GM12878 (cell line): ENCODE data around the gene JDP2. TPM values are rescaled to one million over a fixed set of nuclear protein-coding genes. Genes with fewer than 3 reads are reported as not detected.
A peak's percentile ranks its signal among the peaks of the same experiment; 100 is the strongest.

Experiments used
- ATF2 ChIP-seq: IDR thresholded peaks from 2 replicates; pipeline ENCODE4 v1.6.1; 2012; ENCODE audit warnings: low read length, inconsistent platforms
- BRCA1 ChIP-seq: IDR thresholded peaks from 2 replicates; pipeline ENCODE4 v1.6.1; 2011; ENCODE audit warnings: low read depth, low read length, improper control_type of control experiment
- CBFB ChIP-seq: IDR thresholded peaks from 2 replicates; pipeline ENCODE4 v1.6.1; 2016; ENCODE audit warnings: antibody characterized with exemption, low read depth
- CBX5 ChIP-seq: sonication (generic); IDR thresholded peaks from 2 replicates; pipeline ENCODE4 v1.6.1; 2016; ENCODE audit warnings: low read depth, moderate library complexity, mild to moderate bottlenecking, inconsistent platforms
- CREB1 ChIP-seq: IDR thresholded peaks from 2 replicates; pipeline ENCODE4 v1.6.1; 2012; ENCODE audit warnings: low read depth, mild to moderate bottlenecking, inconsistent platforms
- EED ChIP-seq: sonication (generic); IDR thresholded peaks from 2 replicates; pipeline ENCODE4 v1.6.1; 2016; ENCODE audit warnings: antibody characterized with exemption, low read depth
- MEF2B ChIP-seq: fragments of 450-650 bp; IDR thresholded peaks from 2 replicates; pipeline ENCODE4 v1.6.1; 2018; ENCODE audit warnings: mild to moderate bottlenecking, moderate library complexity; ENCODE audit not compliant: partially characterized antibody, poor library complexity, severe bottlenecking
- MLLT1 ChIP-seq: fragments of 450-650 bp; IDR thresholded peaks from 2 replicates; pipeline ENCODE4 v1.6.1; 2016; ENCODE audit warnings: mild to moderate bottlenecking
- MTA2 ChIP-seq: fragments of 450-650 bp; IDR thresholded peaks from 2 replicates; pipeline ENCODE4 v1.6.1; 2016; ENCODE audit warnings: low read depth, mild to moderate bottlenecking, moderate library complexity
- NBN ChIP-seq: fragments of 450-650 bp; IDR thresholded peaks from 2 replicates; pipeline ENCODE4 v1.6.1; 2016
- NFYB ChIP-seq: IDR thresholded peaks from 2 replicates; pipeline ENCODE4 v1.6.1; 2011; ENCODE audit warnings: low read depth, mild to moderate bottlenecking, low read length, improper control_type of control experiment, moderate library complexity; ENCODE audit not compliant: insufficient read depth
- POLR2A ChIP-seq: IDR thresholded peaks from 2 replicates; pipeline ENCODE4 v1.6.1; 2011; ENCODE audit warnings: low read depth, mild to moderate bottlenecking, low read length
- REST ChIP-seq: IDR thresholded peaks from 2 replicates; pipeline ENCODE4 v1.6.1; 2012; ENCODE audit warnings: mild to moderate bottlenecking, low read depth, low read length
- TAF1 ChIP-seq: IDR thresholded peaks from 2 replicates; pipeline ENCODE4 v1.6.1; 2011; ENCODE audit warnings: mild to moderate bottlenecking, low read depth, low read length, borderline replicate concordance
- TCF3 ChIP-seq: IDR thresholded peaks from 2 replicates; pipeline ENCODE4 v1.6.1; 2012; ENCODE audit warnings: low read depth, mild to moderate bottlenecking, low read length, borderline replicate concordance; ENCODE audit not compliant: insufficient read depth
- TCF7 ChIP-seq: IDR thresholded peaks from 2 replicates; pipeline ENCODE4 v1.6.1; 2014; ENCODE audit warnings: antibody characterized with exemption, borderline replicate concordance
- YY1 ChIP-seq: IDR thresholded peaks from 2 replicates; pipeline ENCODE4 v1.6.1; 2011; ENCODE audit warnings: low read depth, mild to moderate bottlenecking, low read length
- ZNF687 ChIP-seq: fragments of 450-650 bp; IDR thresholded peaks from 2 replicates; pipeline ENCODE4 v1.6.1; 2017; ENCODE audit warnings: mild to moderate bottlenecking, moderate library complexity
- polyA plus RNA-seq, 11 experiments: library from polyadenylated mRNA; depleted of rRNA in 4 of 11; unstranded in 6 of 11; stranded (reverse) in 5 of 11; fragments of >200 nt; fragmentation: Nextera tagmentation in 4 of 11; fragmentation: Illumina TruSeq in 1 of 11; extraction: Ambion mirVana in 4 of 11; extraction: Trizol in 1 of 11; gene quantifications; 1 replicate in 1 of 11; 2 replicates in 10 of 11; pipeline versions ENCODE4 v1.2.1 to v1.2.3, GENCODE V29; 2011 to 2016; ENCODE audit warnings: inconsistent platforms in 2 of 11, missing spikeins in 2 of 11, low read depth in 1 of 11
- total RNA-seq, 4 experiments: library from RNA; depleted of rRNA in 3 of 4; stranded (reverse); fragments of >200 nt in 3 of 4; fragmentation: Illumina TruSeq in 1 of 4; extraction: Trizol in 1 of 4; gene quantifications; 2 replicates each; pipeline versions ENCODE4 v1.2.1 to v1.2.3, GENCODE V29; 2013 to 2021

Gene JDP2
- total and polyA plus RNA-seq, 10 of the 15 experiments (the other 5 are each of a cell fraction or from before 2014, with no cell fraction given): 0.71 to 21.3 (median 11.2) TPM

- TF ChIP-seq MLLT1: peak; percentile 54; the same call in 1 of the 2 replicates
- TF ChIP-seq NFYB: no peak
- peak; percentile 48; the same call in 1 of the 2 replicates for TF ChIP-seq ZNF687
- TF ChIP-seq EED: peak; percentile 78; the same call in 1 of the 2 replicates
- peak; percentile 74 for TF ChIP-seq MEF2B
- peak; percentile 55; the same call in 1 of the 2 replicates for TF ChIP-seq POLR2A
- 0 out of 2 replicates have a peak, but pooled peaks have one; percentile 46 for TF ChIP-seq TCF3
- TF ChIP-seq TCF7: 0 out of 2 replicates have a peak, but pooled peaks have one; percentile 22
- TF ChIP-seq CBX5: peak; percentile 88; the same call in 1 of the 2 replicates
- TF ChIP-seq MTA2: peak; percentile 58; the same call in 1 of the 2 replicates
- peak; percentile 79 for TF ChIP-seq NBN
- TF ChIP-seq ATF2: peak; percentile 35; the same call in 1 of the 2 replicates
- TF ChIP-seq YY1: peak; percentile 73; the same call in 1 of the 2 replicates
- TF ChIP-seq BRCA1: no peak
- peak; percentile 71 for TF ChIP-seq CREB1
- no peak for TF ChIP-seq REST
- TF ChIP-seq TAF1: peak; percentile 60; the same call in 1 of the 2 replicates
- TF ChIP-seq CBFB: 0 out of 2 replicates have a peak, but pooled peaks have one; percentile 69
These were observed 8.7 kb upstream of the JDP2 start (continued) for GRCh38 chr14:75418850-75419768.
